Pancreas (tissue), 10 donors: Measurements from ENCODE around the gene KIAA1755. TPM values are rescaled to one million over a fixed set of nuclear protein-coding genes. Genes with fewer than 3 reads are reported as not detected.

Experiments used
- ATAC-seq, 4 donors: fragments of 200-7000 bp; cut with Tn5 transposase; one replicate each; pipeline versions ENCODE4 v1.8.0 to v1.9.1; 2020; ENCODE audit warnings: mild to moderate bottlenecking in 4 of 4, moderate library complexity in 4 of 4
- DNase-seq, 6 donors: peaks; one replicate each; pipeline ENCODE4 v3.0.0-alpha.2; 2020
- FAIRE-seq: peaks from 2 replicates; lab custom pipeline; 2012; peaks lifted over from hg19 to GRCh38; lab: Jason Lieb, UNC
- H3K27ac ChIP-seq, 4 donors: fragments of 200-600 bp; sonication (generic); 1 replicate in 3 of 4; 2 replicates in 1 of 4; pipeline versions ENCODE4 v1.5.0 to v1.8.0; 2020
- H3K27me3 ChIP-seq, 4 donors: fragments of 200-600 bp; one replicate each; pipeline ENCODE4 v1.8.0; 2021
- H3K36me3 ChIP-seq, 3 donors: fragments of 200-600 bp; sonication (generic) in 1 of 3; one replicate each; pipeline versions ENCODE4 v1.5.0 to v1.8.0; 2020 to 2021
- H3K4me1 ChIP-seq, 3 donors: fragments of 200-600 bp; one replicate each; pipeline ENCODE4 v1.8.0; 2021
- H3K4me3 ChIP-seq, 4 donors: fragments of 200-600 bp; sonication (generic) in 2 of 4; one replicate each; pipeline versions ENCODE4 v1.5.0 to v1.8.0; 2020 to 2021
- H3K9me3 ChIP-seq, 4 donors: fragments of 200-600 bp; one replicate each; pipeline ENCODE4 v1.8.0; 2021
- WGBS, 2 donors: extraction: QIAGEN DNeasy Blood & Tissue Kit; methylation state at CpG; one replicate each; pipeline ENCODE4 v1.1.7; 2013; 5-methylcytosine and 5-hydroxymethylcytosine counted together
- intact Hi-C, 3 donors: fragments of 100-400 bp; cut with DNase I; formaldehyde crosslinking; loops; one replicate each; pipeline versions ENCODE4 v1.11.1 to v1.14.2; 2022
- polyA plus RNA-seq, 2 donors: library from polyadenylated mRNA; stranded (reverse); fragments of 200-250 nt; gene quantifications; one replicate each; pipeline ENCODE4 v1.2.3, GENCODE V29; 2013
- total RNA-seq, 6 donors: library from RNA; stranded (reverse); fragmentation: NEBNext Ultra II Directional in 4 of 6; extraction: Animal tissue kit (Norgen Biotek cat#: 25700) in 4 of 6; gene quantifications; one replicate each; pipeline versions ENCODE4 v1.2.1 to v1.2.4, GENCODE V29; 2021 to 2023
- TF ChIP-seq, protein P1 (sequence below), 4 donors: fragments of 200-600 bp; sonication (generic) in 3 of 4; IDR thresholded peaks; one replicate each; pipeline versions ENCODE4 v1.5.0 to v1.8.0; 2021; ENCODE audit warnings: antibody characterized with exemption in 4 of 4
- donor health status: healthy with polysubstance abuse.
- donor health status: DM: no; HTN: no; CAD: no; lungs with moderate emphysema.
- donor health status: DM: no; HTN: no; CAD: no.
- donor health status: control.
- donor health status: control.
- donor health status: Bipolar disorder and iron deficiency.
- donor health status: DM: yes; HTN: yes; CAD: no.
- donor health status: DM: no; HTN: no; CAD: no.
- donor health status: DM: no; HTN: no; CAD: no.
- donor health status: DM: yes; HTN: yes; CAD: no.

Gene KIAA1755
- total and polyA plus RNA-seq, 8 donors = 0.24 to 2.5 (median 0.96) TPM

- DNase-seq = no peak
- H3K27ac ChIP-seq = no peak overlapping the region
- intact Hi-C loops = no loop called here
- H3K27me3 ChIP-seq = no peaks in the 10 kb centered on the region
- H3K4me1 ChIP-seq = no peaks in the 10 kb centered on the region
- H3K4me3 ChIP-seq = no peak overlapping the region
- H3K9me3 ChIP-seq = no peaks in the 10 kb centered on the region
- H3K36me3 ChIP-seq = no peaks in the 10 kb centered on the region
- no peak for ATAC-seq
- no peak for FAIRE-seq
- TF ChIP-seq, protein P1, sequence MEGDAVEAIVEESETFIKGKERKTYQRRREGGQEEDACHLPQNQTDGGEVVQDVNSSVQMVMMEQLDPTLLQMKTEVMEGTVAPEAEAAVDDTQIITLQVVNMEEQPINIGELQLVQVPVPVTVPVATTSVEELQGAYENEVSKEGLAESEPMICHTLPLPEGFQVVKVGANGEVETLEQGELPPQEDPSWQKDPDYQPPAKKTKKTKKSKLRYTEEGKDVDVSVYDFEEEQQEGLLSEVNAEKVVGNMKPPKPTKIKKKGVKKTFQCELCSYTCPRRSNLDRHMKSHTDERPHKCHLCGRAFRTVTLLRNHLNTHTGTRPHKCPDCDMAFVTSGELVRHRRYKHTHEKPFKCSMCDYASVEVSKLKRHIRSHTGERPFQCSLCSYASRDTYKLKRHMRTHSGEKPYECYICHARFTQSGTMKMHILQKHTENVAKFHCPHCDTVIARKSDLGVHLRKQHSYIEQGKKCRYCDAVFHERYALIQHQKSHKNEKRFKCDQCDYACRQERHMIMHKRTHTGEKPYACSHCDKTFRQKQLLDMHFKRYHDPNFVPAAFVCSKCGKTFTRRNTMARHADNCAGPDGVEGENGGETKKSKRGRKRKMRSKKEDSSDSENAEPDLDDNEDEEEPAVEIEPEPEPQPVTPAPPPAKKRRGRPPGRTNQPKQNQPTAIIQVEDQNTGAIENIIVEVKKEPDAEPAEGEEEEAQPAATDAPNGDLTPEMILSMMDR (IDR thresholded peaks at IDR 0.05) = no peak
- WGBS, 2 donors = 72 to 78% methylated on average over 2 of the region's 2 CpGs
Observed at GRCh38 chr20:38207621-38208020, 52.9 kb downstream of the KIAA1755 start.

- FAIRE-seq (no peak), DNase-seq (no peak), ATAC-seq (no peak)
- TF ChIP-seq, protein P1 (IDR thresholded peaks at IDR 0.05) = no peak
- Histone ChIP-seq H3K9me3 (no peaks in the 10 kb centered on the region), H3K36me3 (no peaks in the 10 kb centered on the region), H3K4me3 (no peak overlapping the region), H3K4me1 (no peaks in the 10 kb centered on the region), H3K27me3 (no peaks in the 10 kb centered on the region), H3K27ac (no peak overlapping the region)
- intact Hi-C loops = no loop called here
- 54 to 63% methylated on average over 3 of the region's 3 CpGs for WGBS, 2 donors
Observed at GRCh38 chr20:38205001-38205400, 55.5 kb downstream of the KIAA1755 start.

DNA sequence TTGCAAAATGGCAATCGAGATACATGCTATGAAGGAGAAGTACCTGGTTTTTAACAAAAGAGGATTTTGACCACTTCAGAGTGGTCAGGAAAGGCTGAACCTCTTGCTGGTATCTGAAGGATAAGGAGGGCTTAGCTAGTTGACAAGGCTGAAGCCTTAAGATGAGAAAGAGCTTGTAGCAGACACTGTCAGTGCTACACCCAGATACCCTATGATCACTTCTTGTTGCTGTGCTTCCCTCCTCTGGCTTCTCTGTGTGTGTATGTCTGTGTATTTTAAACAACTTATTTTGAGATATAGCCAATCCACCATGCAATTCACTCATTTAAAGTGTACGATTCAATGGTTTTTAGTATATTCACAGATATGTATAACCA is 56.6 kb downstream of the KIAA1755 start:
- Histone ChIP-seq H3K4me3 (no peak overlapping the region), H3K27ac (no peak overlapping the region), H3K36me3 (no peaks in the 10 kb centered on the region), H3K9me3 (no peaks in the 10 kb centered on the region), H3K4me1 (no peaks in the 10 kb centered on the region), H3K27me3 (no peaks in the 10 kb centered on the region)
- ATAC-seq = no peak
- TF ChIP-seq, protein P1 (IDR thresholded peaks at IDR 0.05) = no peak
- no peak for FAIRE-seq
- intact Hi-C loops = no loop called here
- WGBS, 2 donors = 52 to 59% methylated on average over 2 of the region's 2 CpGs
- DNase-seq = no peak

GRCh38 chr20:38203337-38203980 is 57.1 kb downstream of the KIAA1755 start:
- WGBS, 2 donors = 48 to 49% methylated on average over 6 of the region's 6 CpGs

DNA sequence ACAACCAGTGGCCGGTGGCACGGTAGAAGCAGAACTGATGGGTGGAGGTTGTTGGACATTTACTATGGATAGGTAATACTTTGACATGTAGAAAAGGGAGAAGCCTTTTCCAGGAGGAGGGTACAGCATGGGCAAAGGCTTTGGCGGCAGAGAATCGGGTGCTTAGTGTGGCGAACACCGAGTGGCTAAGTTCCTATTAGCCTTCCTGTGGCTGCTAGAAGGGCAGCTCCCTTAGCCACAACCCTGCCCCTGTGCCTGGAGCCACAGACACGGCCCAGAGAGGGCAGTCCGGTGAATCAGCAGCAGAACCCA is 57.6 kb downstream of the KIAA1755 start:
- H3K36me3 ChIP-seq = no peaks in the 10 kb centered on the region
- no peaks in the 10 kb centered on the region for H3K27me3 ChIP-seq
- WGBS, 2 donors = 69 to 81% methylated on average over 8 of the region's 8 CpGs
- H3K4me3 ChIP-seq = no peak overlapping the region
- no peak overlapping the region for H3K27ac ChIP-seq
- peak in 1 of 6 donors; percentile 20 for DNase-seq
- FAIRE-seq = no peak
- no peaks in the 10 kb centered on the region for H3K4me1 ChIP-seq
- TF ChIP-seq, protein P1 (IDR thresholded peaks at IDR 0.05) = no peak
- no peaks in the 10 kb centered on the region for H3K9me3 ChIP-seq
- intact Hi-C loops = no loop called here
- ATAC-seq = no peak

More at GRCh38 chr20:38203337-38203980, 57.1 kb downstream of the KIAA1755 start:
- no peak for ATAC-seq
- no peaks in the 10 kb centered on the region for H3K36me3 ChIP-seq
- no peak overlapping the region for H3K27ac ChIP-seq
- TF ChIP-seq, protein P1 (IDR thresholded peaks at IDR 0.05) = no peak
- no peak overlapping the region for H3K4me3 ChIP-seq
- no peak for FAIRE-seq
- H3K27me3 ChIP-seq = no peaks in the 10 kb centered on the region
- intact Hi-C loops = no loop called here
- H3K9me3 ChIP-seq = no peaks in the 10 kb centered on the region
- H3K4me1 ChIP-seq = no peaks in the 10 kb centered on the region
- peak in 1 of 6 donors; percentile 9 for DNase-seq
